ENCODE results near the gene MBD3L2B.
A peak's percentile ranks its signal among the peaks of the same experiment; 100 is the strongest.
"Not testable (repeated sequence)": the region's sequence is repeated elsewhere in the genome, so short reads cannot be mapped to it uniquely, and the experiment has no call there.

MBD3L2B gene

DNA sequence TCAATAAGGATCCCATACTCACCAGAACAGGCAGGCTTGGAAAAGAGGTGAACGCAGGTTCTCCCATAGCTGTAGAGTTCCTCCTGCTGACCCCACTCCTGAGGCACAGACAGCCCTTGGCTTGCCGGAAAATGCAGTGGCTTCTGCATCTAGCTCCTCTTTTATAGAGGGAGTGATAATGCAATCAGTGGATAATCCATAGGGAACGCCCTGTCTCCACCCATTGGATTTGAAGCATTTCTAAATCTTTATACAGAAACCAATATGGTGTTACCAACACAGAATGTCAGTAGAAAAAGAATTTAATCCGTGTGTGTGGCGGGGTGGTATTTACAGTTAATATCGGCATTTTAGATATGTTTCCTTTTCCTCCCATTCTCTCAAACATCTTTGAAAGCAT is at the start of gene MBD3L2B:
TSS of gene MBD3L2B (minus strand) at position 101 of the 400 bp plus-strand sequence. CDS start at position 67, 34 bp downstream.
- DNase-seq (ENCODE audit: low spot score) = not testable (repeated sequence)

GRCh38 chr19:7069904-7070226 is 48.6 kb upstream of the MBD3L2B start:
- no peak for DNase-seq (ENCODE audit: low spot score)

GRCh38 chr19:7069042-7069903 is 48.0 kb upstream of the MBD3L2B start, which contains the start of gene ZNF557:
TSS of gene ZNF557 (plus strand) at chr19:7069703. CDS start at chr19:7075075, 5,372 bp downstream.
- DNase-seq (ENCODE audit: low spot score) = peak; percentile 99

DNA sequence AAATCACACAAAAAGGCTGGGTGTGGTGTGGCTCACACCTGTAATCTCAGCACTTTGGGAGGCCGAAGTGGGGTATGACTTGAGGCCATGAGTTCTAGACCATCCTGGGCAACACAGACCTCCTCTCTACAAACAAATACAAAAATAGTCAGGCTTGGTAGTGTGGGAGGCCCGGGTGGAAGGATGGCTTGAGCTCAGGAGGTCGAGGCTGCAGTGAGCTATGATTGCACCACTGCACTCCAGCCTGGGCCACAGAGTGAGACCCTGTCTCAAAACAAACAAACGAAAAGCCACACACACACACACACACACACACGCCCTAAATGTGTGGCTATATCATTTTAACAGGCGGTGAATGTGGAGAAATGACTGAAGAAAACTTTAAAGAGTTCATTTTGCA is 47.4 kb upstream of the MBD3L2B start:
- no peak for DNase-seq (ENCODE audit: low spot score)

DNA sequence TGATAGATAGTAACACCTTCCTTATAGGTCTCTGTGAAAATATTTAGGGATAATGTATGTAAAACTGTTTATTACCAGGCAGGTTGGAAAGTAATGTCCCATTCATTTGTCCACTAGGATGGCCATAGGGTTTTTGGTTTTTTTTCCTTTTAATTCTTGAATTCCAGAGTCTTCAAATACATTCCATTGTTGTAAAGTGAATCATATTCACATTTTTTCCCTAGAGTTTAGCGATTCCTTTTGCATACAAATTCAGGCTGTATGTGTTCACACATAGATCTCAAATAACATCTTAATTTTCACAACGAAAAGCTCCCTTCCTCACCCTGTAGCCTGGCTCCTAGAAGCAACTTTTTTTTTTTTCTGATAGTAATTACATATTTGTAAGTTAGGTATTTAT is 46.5 kb upstream of the MBD3L2B start:
- DNase-seq (ENCODE audit: low spot score) = no peak

GRCh38 chr19:7067122-7067521 is 45.9 kb upstream of the MBD3L2B start:
- not testable (repeated sequence) for DNase-seq (ENCODE audit: low spot score)

DNA sequence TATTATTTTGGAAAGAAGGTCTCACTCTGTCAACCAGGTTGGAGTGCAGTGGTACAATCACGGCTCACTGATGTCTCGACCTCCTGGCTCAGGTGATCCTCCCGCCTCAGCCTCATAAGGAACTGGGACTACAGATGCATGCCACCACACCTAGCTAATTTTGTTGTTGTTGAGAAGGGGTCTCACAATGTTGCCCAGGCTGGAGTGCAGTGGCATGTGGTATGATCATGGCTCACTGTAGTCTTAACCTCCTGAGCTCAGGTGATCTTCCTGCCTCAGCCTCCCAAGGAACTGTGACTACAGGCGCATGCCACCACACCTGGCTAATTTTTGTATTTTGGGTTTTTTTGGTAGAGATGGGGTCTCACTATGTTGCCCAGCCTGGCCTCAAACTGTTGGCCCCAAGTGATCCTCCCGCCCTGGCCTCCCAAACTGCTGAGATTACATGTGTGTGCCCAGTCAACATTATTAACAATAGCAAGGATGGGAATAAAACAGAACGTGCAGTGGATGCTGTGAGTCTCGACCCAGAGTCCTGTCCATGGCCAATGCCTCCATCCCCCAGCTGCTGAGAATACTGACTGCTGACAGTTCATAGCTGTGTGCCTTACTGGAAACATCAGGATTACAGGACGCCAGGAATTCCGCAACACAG is 42.7 kb upstream of the MBD3L2B start:
- no peak for DNase-seq (ENCODE audit: low spot score)

DNA sequence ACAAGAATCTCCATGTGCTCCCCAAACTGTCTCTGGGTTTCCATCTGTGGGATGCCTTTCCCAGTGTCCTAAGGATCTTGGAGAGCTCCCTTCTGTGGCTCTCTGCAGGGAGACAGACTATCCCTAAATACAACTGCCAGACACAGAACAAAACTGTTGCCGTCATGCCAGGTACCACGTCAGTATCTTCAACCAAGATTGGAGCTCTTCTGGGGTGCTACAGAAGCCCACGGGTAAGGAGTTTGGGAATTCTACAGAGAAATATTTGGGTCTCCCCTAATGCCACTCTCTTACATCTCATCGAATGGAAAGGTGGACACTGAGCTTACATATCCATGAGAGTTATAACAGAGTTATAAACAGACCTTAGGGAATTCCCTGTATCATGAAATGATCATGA is 42.1 kb upstream of the MBD3L2B start:
- DNase-seq (ENCODE audit: low spot score) = no peak

DNA sequence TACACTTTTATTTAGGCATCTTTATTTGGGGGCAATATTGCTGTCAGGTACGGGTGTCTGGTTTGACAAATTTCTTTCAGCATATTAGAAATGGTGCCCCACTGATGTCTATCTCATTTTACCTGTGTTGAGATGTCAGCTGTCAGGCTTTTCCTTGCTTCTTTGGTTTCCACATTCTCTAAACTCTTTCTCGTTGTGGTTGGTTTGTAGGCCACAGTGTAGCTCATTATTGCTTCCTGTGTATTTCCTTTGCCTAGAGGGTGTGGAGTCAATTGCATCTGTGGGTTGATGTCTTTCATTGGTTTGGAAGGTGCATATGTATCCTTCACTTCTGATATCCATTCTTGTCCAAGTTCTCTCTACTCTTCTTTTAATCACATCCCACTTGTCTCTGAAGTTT is 38.7 kb upstream of the MBD3L2B start:
- DNase-seq (ENCODE audit: low spot score) = not testable (repeated sequence)

- not testable (repeated sequence) for DNase-seq (ENCODE audit: low spot score)
Measured at GRCh38 chr19:7058576-7058975, 37.3 kb upstream of the MBD3L2B start, which contains the start of gene MBD3L3. TSS of gene MBD3L3 (minus strand) at chr19:7058676. CDS start at chr19:7058605, 71 bp downstream.

DNA sequence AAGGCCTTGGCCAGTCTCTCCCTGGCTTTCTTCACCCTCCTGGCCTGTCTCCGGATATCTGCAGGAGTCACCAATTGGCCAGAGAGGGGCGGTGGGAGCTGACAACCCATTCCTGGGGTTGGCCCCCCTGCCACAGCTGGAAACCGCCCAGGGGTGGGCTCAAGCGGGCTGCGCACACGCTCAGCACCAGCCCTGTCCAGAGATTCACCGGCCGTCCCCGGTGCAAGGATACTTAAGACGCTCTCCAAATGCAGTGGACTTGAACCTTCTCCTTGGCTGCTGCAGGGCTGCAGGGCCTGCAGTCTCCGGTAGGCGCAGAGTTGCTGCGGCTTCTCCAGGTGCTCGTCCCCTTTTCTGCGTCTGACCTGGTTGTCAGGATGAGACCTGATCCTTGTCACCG is 35.1 kb upstream of the MBD3L2B start:
- DNase-seq (ENCODE audit: low spot score) = not testable (repeated sequence)

DNA sequence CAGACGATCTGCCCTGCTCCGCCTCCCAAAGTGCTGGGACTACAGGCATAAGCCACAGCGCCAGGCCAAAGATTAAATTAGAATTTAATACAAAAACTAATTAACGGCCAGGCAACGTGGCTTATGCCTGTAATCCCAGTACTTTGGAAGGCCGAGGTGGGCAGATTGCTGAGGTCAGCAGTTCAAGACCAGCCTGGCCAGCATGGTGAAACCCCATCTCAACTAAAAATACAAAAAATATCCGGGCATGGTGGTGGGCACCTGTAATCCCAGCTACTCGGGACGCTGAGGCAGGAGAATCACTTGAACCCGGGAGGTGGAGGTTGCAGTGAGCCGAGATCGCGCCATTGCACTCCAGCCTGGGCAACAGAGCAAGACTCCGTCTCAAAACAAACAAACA is 34.4 kb upstream of the MBD3L2B start:
- not testable (repeated sequence) for DNase-seq (ENCODE audit: low spot score)

DNA sequence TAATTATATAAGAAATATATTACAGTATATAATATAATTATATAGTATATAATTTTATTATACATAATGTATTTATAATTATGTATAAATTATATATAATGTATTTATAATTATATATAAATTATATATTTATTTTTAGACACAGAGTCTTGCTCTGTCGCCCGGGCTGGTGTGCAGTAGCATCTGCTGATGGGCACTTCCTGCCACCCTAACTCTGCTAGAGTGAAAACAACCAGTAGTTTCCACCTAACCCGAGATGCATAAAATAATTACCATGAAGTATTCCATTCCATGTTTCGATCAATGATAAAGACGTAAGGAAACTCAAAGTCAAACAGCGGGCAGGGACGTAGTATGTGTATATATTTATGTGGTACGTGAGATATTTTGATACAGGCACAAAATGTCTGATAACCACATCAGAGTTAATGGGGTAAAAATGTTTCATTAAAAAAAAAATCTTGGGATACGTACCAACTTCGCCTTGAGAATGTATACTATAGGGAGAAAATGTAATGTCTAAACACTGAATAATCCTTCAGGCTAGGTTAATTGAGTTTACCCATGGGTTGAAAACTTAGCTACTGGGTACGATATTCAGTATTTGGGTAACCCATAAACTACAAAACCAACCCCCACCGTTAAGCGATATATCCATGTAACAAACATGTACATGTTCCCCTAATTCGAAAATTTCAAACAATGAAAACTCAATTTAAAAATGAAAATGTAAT is 33.6 kb upstream of the MBD3L2B start:
- DNase-seq (ENCODE audit: low spot score) = not testable (repeated sequence)

DNA sequence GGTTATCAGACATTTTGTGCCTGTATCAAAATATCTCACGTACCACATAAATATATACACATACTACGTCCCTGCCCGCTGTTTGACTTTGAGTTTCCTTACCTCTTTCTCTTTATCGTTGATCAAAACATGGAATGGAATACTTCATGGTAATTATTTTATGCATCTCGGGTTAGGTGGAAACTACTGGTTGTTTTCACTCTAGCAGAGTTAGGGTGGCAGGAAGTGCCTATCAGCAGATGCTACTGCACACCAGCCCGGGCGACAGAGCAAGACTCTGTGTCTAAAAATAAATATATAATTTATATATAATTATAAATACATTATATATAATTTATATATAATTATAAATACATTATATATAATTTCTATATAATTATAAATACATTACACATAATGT is 31.7 kb upstream of the MBD3L2B start:
- DNase-seq (ENCODE audit: low spot score) = not testable (repeated sequence)

- DNase-seq (ENCODE audit: low spot score) = not testable (repeated sequence)
Measured at GRCh38 chr19:7051421-7051820, 30.2 kb upstream of the MBD3L2B start.

DNA sequence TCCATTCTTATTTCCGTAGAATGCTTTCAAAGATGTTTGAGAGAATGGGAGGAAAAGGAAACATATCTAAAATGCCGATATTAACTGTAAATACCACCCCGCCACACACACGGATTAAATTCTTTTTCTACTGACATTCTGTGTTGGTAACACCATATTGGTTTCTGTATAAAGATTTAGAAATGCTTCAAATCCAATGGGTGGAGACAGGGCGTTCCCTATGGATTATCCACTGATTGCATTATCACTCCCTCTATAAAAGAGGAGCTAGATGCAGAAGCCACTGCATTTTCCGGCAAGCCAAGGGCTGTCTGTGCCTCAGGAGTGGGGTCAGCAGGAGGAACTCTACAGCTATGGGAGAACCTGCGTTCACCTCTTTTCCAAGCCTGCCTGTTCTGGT is 27.8 kb upstream of the MBD3L2B start, which contains the start of gene MBD3L2:
TSS of gene MBD3L2 (plus strand) at position 301 of the 400 bp plus-strand sequence. CDS start at position 354, 53 bp downstream.
- DNase-seq (ENCODE audit: low spot score) = not testable (repeated sequence)

GRCh38 chr19:7041563-7041962 is 20.3 kb upstream of the MBD3L2B start:
- DNase-seq (ENCODE audit: low spot score) = not testable (repeated sequence)

DNA sequence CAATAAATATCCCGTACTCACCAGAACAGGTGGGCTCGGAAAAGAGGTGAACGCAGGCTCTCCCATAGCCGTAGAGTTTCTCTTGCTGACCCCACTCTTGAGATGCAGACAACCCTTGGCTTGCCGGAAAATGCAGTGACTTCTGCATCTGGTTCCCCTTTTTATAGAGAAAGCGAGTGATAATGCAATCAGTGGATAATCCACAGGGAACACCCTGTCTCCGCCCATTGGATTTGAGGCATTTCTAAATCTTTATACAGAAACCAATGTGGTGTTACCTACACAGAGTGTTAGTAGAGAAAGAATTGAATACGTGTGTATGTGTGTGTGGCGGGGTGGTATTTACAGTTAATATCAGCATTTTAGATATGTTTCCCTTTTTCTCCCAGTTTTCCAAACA is 18.8 kb upstream of the MBD3L2B start, which contains the start of gene MBD3L4:
TSS of gene MBD3L4 (minus strand) at position 101 of the 400 bp plus-strand sequence. CDS start at position 66, 35 bp downstream.
- DNase-seq (ENCODE audit: low spot score) = not testable (repeated sequence)

- DNase-seq (ENCODE audit: low spot score) = not testable (repeated sequence)
Measured at GRCh38 chr19:7030278-7030677, 9.0 kb upstream of the MBD3L2B start, which contains the start of gene MBD3L5. TSS of gene MBD3L5 (plus strand) at chr19:7030578. CDS start at chr19:7030612, 34 bp downstream.

- DNase-seq (ENCODE audit: low spot score) = not testable (repeated sequence)
Measured at GRCh38 chr19:7028790-7029189, 7.6 kb upstream of the MBD3L2B start.

DNA sequence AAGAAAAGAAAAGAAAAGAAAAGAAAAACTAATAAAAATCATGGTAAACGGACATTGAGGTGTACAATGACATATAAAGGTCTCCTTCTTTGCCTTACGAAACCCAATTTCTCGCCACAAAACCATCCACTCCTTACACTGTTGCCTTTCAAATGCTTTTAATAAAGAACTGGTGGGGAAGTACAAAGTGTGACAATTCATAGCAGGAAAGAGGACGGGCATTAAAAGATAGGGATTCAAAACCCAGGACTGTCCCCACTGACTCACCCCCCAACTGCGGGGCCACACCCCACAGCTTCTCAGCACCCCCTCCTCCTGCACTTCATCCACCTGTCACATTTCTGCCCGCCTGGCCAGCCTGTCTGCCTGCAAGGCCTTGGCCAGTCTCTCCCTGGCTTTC is 2.4 kb downstream of the MBD3L2B start:
- DNase-seq (ENCODE audit: low spot score) = no peak

DNA sequence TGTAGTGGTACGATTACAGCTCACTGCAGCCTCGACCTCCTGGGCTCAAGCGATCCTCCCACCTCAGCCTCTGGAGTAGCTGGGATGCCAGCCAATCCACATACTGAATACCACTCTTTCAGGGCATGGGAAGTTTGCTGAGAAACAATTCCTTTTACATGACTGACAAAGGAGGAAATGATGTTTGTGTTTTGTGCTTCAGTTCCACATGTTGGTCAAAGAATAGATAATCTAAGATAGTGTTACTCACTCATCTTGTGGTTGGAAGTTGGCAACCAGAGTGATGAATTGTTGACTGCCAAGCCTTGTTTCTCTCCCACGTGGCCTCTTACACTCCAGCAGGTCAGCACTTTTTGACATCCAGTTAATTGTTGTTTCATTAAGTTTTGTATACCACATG is 7.6 kb downstream of the MBD3L2B start:
- peak; percentile 36 for DNase-seq (ENCODE audit: low spot score)

Measured in activated CD4-positive, alpha-beta T cell treated with anti-CD3 and anti-CD28 coated beads, Interleukin-2, Interleukin-4, amounts not matched to agents 100 ng/mL and 50 ng/mL, durations not matched to agents 16 hours and 8 hours (primary cell).